GM12865 (cell line): ENCODE measurements around the gene CLIC1.

ENCODE experiments used
- DNase-seq: peaks from one replicate; pipeline ENCODE4 v3.0.0; 2010; ENCODE audit warnings: low read depth
- H3K4me3 ChIP-seq: 2 replicates; pipeline ENCODE4 v1.5.1; 2011; ENCODE audit warnings: mild to moderate bottlenecking, low read depth, low read length, control low read depth
- CTCF ChIP-seq: IDR thresholded peaks from 2 replicates; pipeline ENCODE4 v1.5.1; 2011; ENCODE audit warnings: low read length, control low read depth, low read depth, inconsistent platforms; ENCODE audit not compliant: insufficient read depth; ENCODE audit errors: missing control alignments

CLIC1 gene

GRCh38 chr6:31702405-31702818, 33.9 kb downstream of the CLIC1 start:
- H3K4me3 ChIP-seq = peak overlapping the region; percentile 85
- TF ChIP-seq CTCF = no peak
- DNase-seq = no peak

- no peak for DNase-seq
- H3K4me3 ChIP-seq = peak overlapping the region; percentile 85
- no peak for TF ChIP-seq CTCF
Observed at GRCh38 chr6:31701666-31702404, 34.5 kb downstream of the CLIC1 start.

GRCh38 chr6:31700740-31701401, 35.5 kb downstream of the CLIC1 start:
- no peak for TF ChIP-seq CTCF
- no peak overlapping the region for H3K4me3 ChIP-seq
- DNase-seq = no peak

GRCh38 chr6:31697555-31697954, 38.8 kb downstream of the CLIC1 start:
- no peak for DNase-seq
- H3K4me3 ChIP-seq = no peak overlapping the region
- TF ChIP-seq CTCF = no peak

GRCh38 chr6:31693535-31693934, 42.8 kb downstream of the CLIC1 start:
- DNase-seq = no peak
- no peak for TF ChIP-seq CTCF
- H3K4me3 ChIP-seq = no peak overlapping the region

GRCh38 chr6:31692886-31693285, 43.4 kb downstream of the CLIC1 start:
- no peak for DNase-seq
- H3K4me3 ChIP-seq = no peak overlapping the region
- no peak for TF ChIP-seq CTCF
